ENCODE data around the gene CIDEB.

GRCh38 chr14:24261256-24261968, 46.4 kb downstream of the CIDEB start:
- TF ChIP-seq, protein P1, sequence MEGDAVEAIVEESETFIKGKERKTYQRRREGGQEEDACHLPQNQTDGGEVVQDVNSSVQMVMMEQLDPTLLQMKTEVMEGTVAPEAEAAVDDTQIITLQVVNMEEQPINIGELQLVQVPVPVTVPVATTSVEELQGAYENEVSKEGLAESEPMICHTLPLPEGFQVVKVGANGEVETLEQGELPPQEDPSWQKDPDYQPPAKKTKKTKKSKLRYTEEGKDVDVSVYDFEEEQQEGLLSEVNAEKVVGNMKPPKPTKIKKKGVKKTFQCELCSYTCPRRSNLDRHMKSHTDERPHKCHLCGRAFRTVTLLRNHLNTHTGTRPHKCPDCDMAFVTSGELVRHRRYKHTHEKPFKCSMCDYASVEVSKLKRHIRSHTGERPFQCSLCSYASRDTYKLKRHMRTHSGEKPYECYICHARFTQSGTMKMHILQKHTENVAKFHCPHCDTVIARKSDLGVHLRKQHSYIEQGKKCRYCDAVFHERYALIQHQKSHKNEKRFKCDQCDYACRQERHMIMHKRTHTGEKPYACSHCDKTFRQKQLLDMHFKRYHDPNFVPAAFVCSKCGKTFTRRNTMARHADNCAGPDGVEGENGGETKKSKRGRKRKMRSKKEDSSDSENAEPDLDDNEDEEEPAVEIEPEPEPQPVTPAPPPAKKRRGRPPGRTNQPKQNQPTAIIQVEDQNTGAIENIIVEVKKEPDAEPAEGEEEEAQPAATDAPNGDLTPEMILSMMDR (IDR thresholded peaks at IDR 0.05; ENCODE audit: poor library complexity, severe bottlenecking): no peak
- TF ChIP-seq EP300 (conservative IDR thresholded peaks at IDR 0.05; ENCODE audit: poor library complexity, severe bottlenecking) (no peak), TAF1 (IDR thresholded peaks at IDR 0.05; ENCODE audit: low read depth) (no peak), POLR2AphosphoS5 (IDR thresholded peaks at IDR 0.05) (no peak), EZH2 (IDR thresholded peaks at IDR 0.05; ENCODE audit: borderline replicate concordance, insufficient read depth, low read length, poor library complexity, severe bottlenecking) (no peak)
- TF ChIP-seq, protein P2, sequence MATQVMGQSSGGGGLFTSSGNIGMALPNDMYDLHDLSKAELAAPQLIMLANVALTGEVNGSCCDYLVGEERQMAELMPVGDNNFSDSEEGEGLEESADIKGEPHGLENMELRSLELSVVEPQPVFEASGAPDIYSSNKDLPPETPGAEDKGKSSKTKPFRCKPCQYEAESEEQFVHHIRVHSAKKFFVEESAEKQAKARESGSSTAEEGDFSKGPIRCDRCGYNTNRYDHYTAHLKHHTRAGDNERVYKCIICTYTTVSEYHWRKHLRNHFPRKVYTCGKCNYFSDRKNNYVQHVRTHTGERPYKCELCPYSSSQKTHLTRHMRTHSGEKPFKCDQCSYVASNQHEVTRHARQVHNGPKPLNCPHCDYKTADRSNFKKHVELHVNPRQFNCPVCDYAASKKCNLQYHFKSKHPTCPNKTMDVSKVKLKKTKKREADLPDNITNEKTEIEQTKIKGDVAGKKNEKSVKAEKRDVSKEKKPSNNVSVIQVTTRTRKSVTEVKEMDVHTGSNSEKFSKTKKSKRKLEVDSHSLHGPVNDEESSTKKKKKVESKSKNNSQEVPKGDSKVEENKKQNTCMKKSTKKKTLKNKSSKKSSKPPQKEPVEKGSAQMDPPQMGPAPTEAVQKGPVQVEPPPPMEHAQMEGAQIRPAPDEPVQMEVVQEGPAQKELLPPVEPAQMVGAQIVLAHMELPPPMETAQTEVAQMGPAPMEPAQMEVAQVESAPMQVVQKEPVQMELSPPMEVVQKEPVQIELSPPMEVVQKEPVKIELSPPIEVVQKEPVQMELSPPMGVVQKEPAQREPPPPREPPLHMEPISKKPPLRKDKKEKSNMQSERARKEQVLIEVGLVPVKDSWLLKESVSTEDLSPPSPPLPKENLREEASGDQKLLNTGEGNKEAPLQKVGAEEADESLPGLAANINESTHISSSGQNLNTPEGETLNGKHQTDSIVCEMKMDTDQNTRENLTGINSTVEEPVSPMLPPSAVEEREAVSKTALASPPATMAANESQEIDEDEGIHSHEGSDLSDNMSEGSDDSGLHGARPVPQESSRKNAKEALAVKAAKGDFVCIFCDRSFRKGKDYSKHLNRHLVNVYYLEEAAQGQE (IDR thresholded peaks at IDR 0.05; ENCODE audit: borderline replicate concordance): no peak

Data from neural cell (in vitro differentiated cells).